ENCODE data around the gene ITGA7.

GRCh38 chr12:55743406-55744339 lies 36.0 kb upstream of the ITGA7 start:
- no peak for TF ChIP-seq POLR2A (IDR thresholded peaks at IDR 0.05)
- no peak for TF ChIP-seq CTCF (IDR thresholded peaks at IDR 0.05)
